Measurements from ENCODE around the gene B3GNT4. TPM values are rescaled to one million over a fixed set of nuclear protein-coding genes. Genes with fewer than 3 reads are reported as not detected.
A peak's percentile ranks its signal among the peaks of the same experiment; 100 is the strongest.

Gene B3GNT4
- total RNA-seq, 2 donors from 2014 or later, result 0.69 to 1.7 TPM

GRCh38 chr12:122204167-122205052 lies 901 bp downstream of the B3GNT4 start:
- Histone ChIP-seq H3K27ac (no peak overlapping the region), H3K9me3 (no peaks in the 10 kb centered on the region), H3K36me3 (peaks cover 3% of the 10 kb centered on the region), H3K9ac (ENCODE audit: low read depth in 2 of 2, low read length in 2 of 2) (no peak overlapping the region), H3K4me3 (peak overlapping the region; percentile 58), H3K27me3 (peaks cover 22% of the 10 kb centered on the region), H3K4me1 (no peaks in the 10 kb centered on the region)
- intact Hi-C loops (cut with DNase I), result no loop called here
- TF ChIP-seq, protein P1, sequence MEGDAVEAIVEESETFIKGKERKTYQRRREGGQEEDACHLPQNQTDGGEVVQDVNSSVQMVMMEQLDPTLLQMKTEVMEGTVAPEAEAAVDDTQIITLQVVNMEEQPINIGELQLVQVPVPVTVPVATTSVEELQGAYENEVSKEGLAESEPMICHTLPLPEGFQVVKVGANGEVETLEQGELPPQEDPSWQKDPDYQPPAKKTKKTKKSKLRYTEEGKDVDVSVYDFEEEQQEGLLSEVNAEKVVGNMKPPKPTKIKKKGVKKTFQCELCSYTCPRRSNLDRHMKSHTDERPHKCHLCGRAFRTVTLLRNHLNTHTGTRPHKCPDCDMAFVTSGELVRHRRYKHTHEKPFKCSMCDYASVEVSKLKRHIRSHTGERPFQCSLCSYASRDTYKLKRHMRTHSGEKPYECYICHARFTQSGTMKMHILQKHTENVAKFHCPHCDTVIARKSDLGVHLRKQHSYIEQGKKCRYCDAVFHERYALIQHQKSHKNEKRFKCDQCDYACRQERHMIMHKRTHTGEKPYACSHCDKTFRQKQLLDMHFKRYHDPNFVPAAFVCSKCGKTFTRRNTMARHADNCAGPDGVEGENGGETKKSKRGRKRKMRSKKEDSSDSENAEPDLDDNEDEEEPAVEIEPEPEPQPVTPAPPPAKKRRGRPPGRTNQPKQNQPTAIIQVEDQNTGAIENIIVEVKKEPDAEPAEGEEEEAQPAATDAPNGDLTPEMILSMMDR (IDR thresholded peaks at IDR 0.05), result no peak
- no peak for DNase-seq

GRCh38 chr12:122205053-122205925 lies 1.8 kb downstream of the B3GNT4 start:
- peaks cover 3% of the 10 kb centered on the region for H3K36me3 ChIP-seq
- H3K9ac ChIP-seq (ENCODE audit: low read depth in 2 of 2, low read length in 2 of 2), result no peak overlapping the region
- intact Hi-C loops (cut with DNase I), result no loop called here
- H3K4me3 ChIP-seq, result no peak overlapping the region
- no peaks in the 10 kb centered on the region for H3K4me1 ChIP-seq
- no peak for DNase-seq
- H3K9me3 ChIP-seq, result no peaks in the 10 kb centered on the region
- no peak overlapping the region for H3K27ac ChIP-seq
- H3K27me3 ChIP-seq, result peaks cover 22% of the 10 kb centered on the region
- TF ChIP-seq, protein P1 (IDR thresholded peaks at IDR 0.05), result no peak

- Histone ChIP-seq H3K27me3 (peaks cover 22% of the 10 kb centered on the region), H3K4me3 (no peak overlapping the region), H3K36me3 (peaks cover 3% of the 10 kb centered on the region), H3K9ac (ENCODE audit: low read depth in 2 of 2, low read length in 2 of 2) (no peak overlapping the region), H3K4me1 (no peaks in the 10 kb centered on the region), H3K27ac (no peak overlapping the region), H3K9me3 (no peaks in the 10 kb centered on the region)
- intact Hi-C loops (cut with DNase I), result no loop called here
- TF ChIP-seq, protein P1 (IDR thresholded peaks at IDR 0.05), result no peak
- DNase-seq, result no peak
Measured at GRCh38 chr12:122206111-122206881, 2.8 kb downstream of the B3GNT4 start.

- H3K27ac ChIP-seq, result no peak overlapping the region
- TF ChIP-seq, protein P1 (IDR thresholded peaks at IDR 0.05), result no peak
- intact Hi-C loops (cut with DNase I), result no loop called here
- no peaks in the 10 kb centered on the region for H3K4me1 ChIP-seq
- H3K9me3 ChIP-seq, result no peaks in the 10 kb centered on the region
- no peak overlapping the region for H3K9ac ChIP-seq (ENCODE audit: low read depth in 2 of 2, low read length in 2 of 2)
- peaks cover 3% of the 10 kb centered on the region for H3K36me3 ChIP-seq
- H3K4me3 ChIP-seq, result no peak overlapping the region
- DNase-seq, result no peak
- H3K27me3 ChIP-seq, result peaks cover 22% of the 10 kb centered on the region
Measured at GRCh38 chr12:122206976-122207375, 3.5 kb downstream of the B3GNT4 start.

- Histone ChIP-seq H3K9ac (ENCODE audit: low read depth in 2 of 2, low read length in 2 of 2) (no peak overlapping the region), H3K9me3 (no peaks in the 10 kb centered on the region), H3K4me3 (no peak overlapping the region), H3K4me1 (no peaks in the 10 kb centered on the region), H3K27ac (no peak overlapping the region), H3K27me3 (peaks cover 22% of the 10 kb centered on the region), H3K36me3 (peaks cover 3% of the 10 kb centered on the region)
- intact Hi-C loops (cut with DNase I), result no loop called here
- TF ChIP-seq, protein P1 (IDR thresholded peaks at IDR 0.05), result no peak
- DNase-seq, result no peak
Measured at GRCh38 chr12:122207391-122207790, 3.9 kb downstream of the B3GNT4 start.
